GM12891 (cell line): Measurements from ENCODE around the gene RASGEF1C.

Experiments used
- DNase-seq: peaks from one replicate; pipeline ENCODE4 v3.0.0; 2011; ENCODE audit warnings: low spot score; ENCODE audit not compliant: insufficient read length
- FAIRE-seq: peaks from 2 replicates; lab custom pipeline; 2011; peaks lifted over from hg19 to GRCh38; lab: Jason Lieb, UNC
- PAX5 ChIP-seq: IDR thresholded peaks from 2 replicates; pipeline ENCODE4 v1.6.1; 2011; ENCODE audit warnings: low read length, moderate library complexity, mild to moderate bottlenecking; ENCODE audit not compliant: insufficient read depth, severe bottlenecking
- POLR2A ChIP-seq: IDR thresholded peaks from 2 replicates; pipeline ENCODE4 v1.6.1; 2011; ENCODE audit warnings: low read depth, low read length, control low read depth
- POLR2AphosphoS5 ChIP-seq: IDR thresholded peaks from 2 replicates; pipeline ENCODE4 v1.6.1; 2011; ENCODE audit warnings: low read depth, low read length, control low read depth
- POU2F2 ChIP-seq: IDR thresholded peaks from 2 replicates; pipeline ENCODE4 v1.6.1; 2011; ENCODE audit warnings: low read depth, mild to moderate bottlenecking, control low read depth, low read length, moderate library complexity
- SPI1 ChIP-seq: IDR thresholded peaks from 2 replicates; pipeline ENCODE4 v1.6.1; 2011; ENCODE audit warnings: low read depth, low read length, control low read depth
- TAF1 ChIP-seq: IDR thresholded peaks from 2 replicates; pipeline ENCODE4 v1.6.1; 2011; ENCODE audit warnings: low read depth, low read length, control low read depth

Gene RASGEF1C

DNA sequence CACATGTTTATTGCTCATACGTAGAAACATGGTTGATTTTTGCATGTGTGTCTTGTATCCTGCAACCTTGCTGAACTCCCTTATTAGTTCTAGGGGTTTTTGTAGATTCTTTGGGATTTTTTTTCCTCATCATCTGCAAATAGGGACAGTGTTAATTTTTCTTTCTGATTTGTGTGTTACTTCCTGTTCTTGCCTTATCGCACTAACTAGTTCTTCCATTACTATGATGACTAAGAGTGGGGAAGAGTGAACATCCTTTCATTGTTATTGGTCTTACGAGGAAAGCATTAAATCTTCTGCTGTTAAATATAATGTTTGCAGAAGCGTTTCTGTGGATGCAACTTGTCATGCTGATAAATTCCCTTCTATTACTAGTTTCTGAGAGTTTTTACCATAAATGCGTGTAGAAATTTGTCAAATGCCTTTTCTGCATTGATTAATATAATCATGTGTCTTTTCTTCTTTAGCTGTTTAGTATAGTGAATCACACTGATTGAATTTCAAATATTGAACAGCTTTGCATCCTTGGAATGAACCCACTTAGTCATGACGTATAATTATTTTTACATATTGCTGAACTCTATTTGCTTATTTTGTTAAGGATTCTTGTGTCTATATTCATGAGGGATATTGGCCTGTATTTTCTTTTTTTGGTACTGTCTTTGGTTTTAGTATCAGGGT is 105.4 kb downstream of the RASGEF1C start:
- DNase-seq (no peak), FAIRE-seq (no peak)
- TF ChIP-seq SPI1 (no peak), POLR2A (no peak), TAF1 (no peak), POU2F2 (no peak), POLR2AphosphoS5 (no peak), PAX5 (no peak)

- no peak for DNase-seq
- TF ChIP-seq POLR2AphosphoS5 (no peak), POLR2A (no peak), POU2F2 (no peak), PAX5 (no peak), SPI1 (no peak), TAF1 (no peak)
- no peak for FAIRE-seq
These were observed 106.4 kb downstream of the RASGEF1C start for GRCh38 chr5:180102636-180103035.

GRCh38 chr5:180101451-180102105 is 107.4 kb downstream of the RASGEF1C start:
- DNase-seq (no peak), FAIRE-seq (no peak)
- TF ChIP-seq POLR2A (no peak), TAF1 (no peak), SPI1 (no peak), PAX5 (no peak), POLR2AphosphoS5 (no peak), POU2F2 (no peak)

GRCh38 chr5:180100621-180101450 is 108.2 kb downstream of the RASGEF1C start:
- no peak for FAIRE-seq
- TF ChIP-seq TAF1 (no peak), POU2F2 (no peak), POLR2A (no peak), POLR2AphosphoS5 (no peak)
- DNase-seq, result no peak

DNA sequence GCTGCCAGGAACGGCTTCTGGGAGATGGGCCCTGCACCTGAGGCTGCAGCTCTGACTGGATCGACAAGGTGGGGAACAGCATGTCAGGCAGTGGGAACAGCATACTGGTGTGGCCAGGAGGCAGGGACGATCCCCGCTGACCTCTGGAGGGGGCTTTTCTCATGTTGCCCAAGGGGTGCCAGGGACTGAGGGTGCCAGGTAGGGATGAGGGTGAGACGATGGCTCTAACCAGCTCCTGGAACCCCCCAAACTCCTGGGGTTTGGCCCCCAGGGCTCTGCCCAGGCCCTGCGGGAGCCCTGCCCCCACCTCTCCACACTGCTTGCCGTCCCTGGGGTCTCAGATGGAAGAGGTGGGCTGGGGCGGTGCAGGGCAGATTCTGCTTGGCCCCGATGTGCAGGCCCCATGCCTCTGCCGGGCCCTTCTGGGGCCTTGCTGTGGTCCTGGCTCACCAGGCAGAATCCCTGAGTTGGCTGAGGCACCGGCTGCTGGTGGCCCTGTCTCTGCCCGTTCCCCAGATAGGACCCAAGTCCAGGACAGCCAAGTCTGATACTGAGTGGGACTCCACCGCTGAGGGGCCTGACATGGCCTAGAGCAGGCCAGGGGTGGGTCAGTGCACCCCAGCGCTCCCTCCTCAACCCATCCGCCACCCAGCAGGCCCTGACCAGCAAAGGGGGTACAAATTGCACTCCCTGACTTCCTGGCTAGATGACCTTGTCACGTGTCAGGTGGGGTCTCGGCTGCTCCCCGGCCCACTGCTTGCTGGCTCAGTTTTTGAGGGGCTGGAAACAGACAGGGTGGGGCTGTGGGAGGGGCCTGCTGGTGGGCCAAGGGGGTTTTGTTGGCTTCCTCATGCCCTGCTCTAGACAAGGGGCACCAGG is 109.0 kb downstream of the RASGEF1C start:
- no peak for TF ChIP-seq PAX5
- no peak for TF ChIP-seq SPI1
- TF ChIP-seq POU2F2, result no peak
- no peak for TF ChIP-seq POLR2AphosphoS5
- TF ChIP-seq POLR2A, result no peak
- no peak for TF ChIP-seq TAF1
- FAIRE-seq, result no peak

GRCh38 chr5:180098991-180099732 is 109.8 kb downstream of the RASGEF1C start:
- FAIRE-seq (no peak), DNase-seq (no peak)
- no peak for TF ChIP-seq PAX5
- TF ChIP-seq POLR2A, result no peak
- TF ChIP-seq POLR2AphosphoS5, result no peak
- TF ChIP-seq SPI1, result no peak
- no peak for TF ChIP-seq POU2F2
- no peak for TF ChIP-seq TAF1

More for the DNA sequence above, 109.0 kb downstream of the RASGEF1C start:
- DNase-seq, result no peak

GRCh38 chr5:180098526-180098925 is 110.5 kb downstream of the RASGEF1C start:
- TF ChIP-seq POU2F2 (no peak), POLR2AphosphoS5 (no peak), SPI1 (no peak), POLR2A (no peak), PAX5 (no peak), TAF1 (no peak)
- DNase-seq, result no peak
- no peak for FAIRE-seq

DNA sequence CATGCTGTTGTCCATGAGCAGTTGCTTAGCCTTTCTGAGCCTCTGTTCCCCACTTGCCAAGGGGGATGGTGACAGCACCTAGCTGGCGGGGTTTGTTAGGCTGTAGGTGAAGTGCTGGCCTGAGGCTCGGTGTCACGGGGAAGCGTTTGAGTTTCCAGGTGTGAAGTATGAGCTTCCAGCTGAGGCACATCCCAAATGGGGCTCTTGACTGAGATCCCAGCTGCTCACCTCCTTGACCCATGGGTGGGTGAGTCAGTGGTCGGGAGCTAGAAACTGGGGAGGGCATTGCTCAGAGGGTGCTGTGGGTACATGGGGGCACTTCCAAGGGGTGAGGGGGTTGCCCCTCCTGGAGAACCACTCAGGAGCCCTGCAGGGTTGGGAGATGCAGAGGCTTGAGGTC is 111.1 kb downstream of the RASGEF1C start:
- no peak for FAIRE-seq

More for the DNA sequence above, 111.1 kb downstream of the RASGEF1C start:
- TF ChIP-seq SPI1 (no peak), PAX5 (no peak), POLR2A (no peak), TAF1 (no peak), POU2F2 (no peak), POLR2AphosphoS5 (no peak)
- no peak for DNase-seq
